Measurements from ENCODE around the gene MSTN.

DNA sequence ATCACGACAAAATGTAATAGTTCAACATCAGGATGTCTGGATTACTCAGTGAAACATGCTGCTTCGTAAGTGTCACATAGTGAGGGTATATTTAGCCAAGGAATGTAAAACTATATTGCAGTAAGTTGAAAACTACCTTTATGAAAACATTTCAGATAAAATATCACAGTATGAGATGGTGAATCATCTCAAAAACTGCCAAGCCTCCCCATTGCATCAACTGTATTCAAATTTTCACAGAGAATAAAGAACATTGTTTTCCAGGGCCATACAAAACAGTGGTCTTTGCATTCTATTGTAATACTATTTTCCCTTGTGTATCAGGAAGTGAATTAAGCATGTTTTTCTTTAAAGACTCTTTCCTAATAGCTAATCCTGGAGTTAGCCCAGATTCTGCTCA lies 47.6 kb upstream of the MSTN start:
- TF ChIP-seq POLR2A (IDR thresholded peaks at IDR 0.05; ENCODE audit: low read depth) (no peak), POLR2AphosphoS5 (IDR thresholded peaks at IDR 0.05) (no peak)
- TF ChIP-seq, protein P1, sequence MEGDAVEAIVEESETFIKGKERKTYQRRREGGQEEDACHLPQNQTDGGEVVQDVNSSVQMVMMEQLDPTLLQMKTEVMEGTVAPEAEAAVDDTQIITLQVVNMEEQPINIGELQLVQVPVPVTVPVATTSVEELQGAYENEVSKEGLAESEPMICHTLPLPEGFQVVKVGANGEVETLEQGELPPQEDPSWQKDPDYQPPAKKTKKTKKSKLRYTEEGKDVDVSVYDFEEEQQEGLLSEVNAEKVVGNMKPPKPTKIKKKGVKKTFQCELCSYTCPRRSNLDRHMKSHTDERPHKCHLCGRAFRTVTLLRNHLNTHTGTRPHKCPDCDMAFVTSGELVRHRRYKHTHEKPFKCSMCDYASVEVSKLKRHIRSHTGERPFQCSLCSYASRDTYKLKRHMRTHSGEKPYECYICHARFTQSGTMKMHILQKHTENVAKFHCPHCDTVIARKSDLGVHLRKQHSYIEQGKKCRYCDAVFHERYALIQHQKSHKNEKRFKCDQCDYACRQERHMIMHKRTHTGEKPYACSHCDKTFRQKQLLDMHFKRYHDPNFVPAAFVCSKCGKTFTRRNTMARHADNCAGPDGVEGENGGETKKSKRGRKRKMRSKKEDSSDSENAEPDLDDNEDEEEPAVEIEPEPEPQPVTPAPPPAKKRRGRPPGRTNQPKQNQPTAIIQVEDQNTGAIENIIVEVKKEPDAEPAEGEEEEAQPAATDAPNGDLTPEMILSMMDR (IDR thresholded peaks at IDR 0.05): no peak

Data from esophagus muscularis mucosa (tissue), 3 donors.